ENCODE results near the gene ZNF865. TPM values are rescaled to one million over a fixed set of nuclear protein-coding genes. Genes with fewer than 3 reads are reported as not detected.
"Not testable (repeated sequence)": the region's sequence is repeated elsewhere in the genome, so short reads cannot be mapped to it uniquely, and the experiment has no call there.

The ZNF865 gene
- total RNA-seq, result 18.7 to 21.4 TPM (median 21.2 TPM) in 3 replicates

DNA sequence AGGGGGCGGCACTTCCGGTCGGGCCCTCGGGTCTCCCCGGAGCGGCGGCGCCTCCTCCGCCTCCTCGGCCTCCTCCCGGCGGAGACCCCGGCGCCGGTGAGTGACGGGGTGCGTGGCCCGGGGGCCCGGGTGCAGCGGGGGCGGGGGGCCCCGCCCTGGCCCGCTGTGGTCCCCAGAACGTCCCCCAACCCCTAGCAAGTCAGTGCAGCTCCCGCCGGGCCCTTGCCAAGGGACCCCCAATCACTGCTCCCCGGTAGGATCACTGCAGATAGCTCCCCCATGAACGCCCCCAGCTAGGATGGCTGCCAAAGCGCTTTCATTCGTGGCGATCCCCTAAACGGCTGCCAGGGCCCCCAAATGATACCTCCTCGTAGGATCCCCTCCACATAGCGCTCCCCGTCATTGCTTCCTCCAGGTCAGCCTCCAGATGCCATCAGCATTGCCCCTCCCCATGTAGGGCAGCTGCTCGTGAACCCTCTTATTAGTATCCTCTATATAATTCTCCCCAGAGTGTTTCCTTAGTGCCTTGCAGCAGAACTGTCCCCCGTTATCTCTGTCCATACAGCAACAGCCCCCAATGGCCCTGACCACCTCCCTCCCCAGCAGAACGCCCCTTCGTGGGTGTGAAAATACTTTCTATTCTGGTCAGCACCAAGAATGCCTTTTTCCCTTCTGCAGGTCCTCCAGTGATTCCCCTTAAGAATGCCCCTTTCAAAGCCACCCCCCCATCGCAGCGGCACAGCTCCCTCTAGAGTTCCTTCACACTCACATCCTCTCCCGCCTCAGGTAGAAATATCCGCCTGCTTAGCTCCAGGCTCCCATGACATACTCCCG lies at the start of gene ZNF865:
Gene ZNF865, plus strand, starts transcription at position 11 of the 834 bp plus-strand sequence. CDS start 7,972 bp downstream, outside the sequence.
- Mint-ChIP-seq H3K4me1 (peaks cover 29% of the 10 kb centered on the region), H3K27me3 (ENCODE audit: low read depth) (no peaks in the 10 kb centered on the region), H3K4me3 (peak within 1 kb of the TSS; percentile 91), H3K27ac (peak within 1 kb of the TSS; percentile 98), H3K36me3 (peaks cover 22% of the 10 kb centered on the region), H3K9me3 (no peaks in the 10 kb centered on the region)
- DNase-seq (ENCODE audit: low spot score in 2 of 2, unreplicated experiment in 2 of 2), result peak; percentile 68 to 81
- TF ChIP-seq, protein P1, sequence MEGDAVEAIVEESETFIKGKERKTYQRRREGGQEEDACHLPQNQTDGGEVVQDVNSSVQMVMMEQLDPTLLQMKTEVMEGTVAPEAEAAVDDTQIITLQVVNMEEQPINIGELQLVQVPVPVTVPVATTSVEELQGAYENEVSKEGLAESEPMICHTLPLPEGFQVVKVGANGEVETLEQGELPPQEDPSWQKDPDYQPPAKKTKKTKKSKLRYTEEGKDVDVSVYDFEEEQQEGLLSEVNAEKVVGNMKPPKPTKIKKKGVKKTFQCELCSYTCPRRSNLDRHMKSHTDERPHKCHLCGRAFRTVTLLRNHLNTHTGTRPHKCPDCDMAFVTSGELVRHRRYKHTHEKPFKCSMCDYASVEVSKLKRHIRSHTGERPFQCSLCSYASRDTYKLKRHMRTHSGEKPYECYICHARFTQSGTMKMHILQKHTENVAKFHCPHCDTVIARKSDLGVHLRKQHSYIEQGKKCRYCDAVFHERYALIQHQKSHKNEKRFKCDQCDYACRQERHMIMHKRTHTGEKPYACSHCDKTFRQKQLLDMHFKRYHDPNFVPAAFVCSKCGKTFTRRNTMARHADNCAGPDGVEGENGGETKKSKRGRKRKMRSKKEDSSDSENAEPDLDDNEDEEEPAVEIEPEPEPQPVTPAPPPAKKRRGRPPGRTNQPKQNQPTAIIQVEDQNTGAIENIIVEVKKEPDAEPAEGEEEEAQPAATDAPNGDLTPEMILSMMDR (IDR thresholded peaks at IDR 0.05; ENCODE audit: unreplicated experiment), result no peak

DNA sequence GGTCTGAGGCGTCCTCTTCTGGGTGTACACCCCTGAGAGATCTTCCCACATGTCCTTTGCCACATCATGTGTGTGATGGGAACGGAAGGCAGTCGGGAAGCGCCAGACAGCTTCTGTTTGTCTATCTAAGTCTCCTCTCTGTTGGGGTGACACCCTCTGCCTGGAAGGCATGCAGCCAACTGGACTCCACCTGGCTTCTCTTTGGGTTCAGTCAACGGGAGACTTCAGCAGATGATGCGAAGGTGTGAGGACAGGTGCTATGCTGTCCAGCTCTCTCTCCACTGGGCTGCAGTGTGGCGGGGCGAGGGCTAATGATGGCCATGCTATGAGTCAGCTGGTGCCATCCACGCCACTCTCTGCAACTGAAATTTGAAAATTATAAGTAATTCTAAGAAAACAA lies 45.8 kb upstream of the ZNF865 start:
- Mint-ChIP-seq H3K27me3 (ENCODE audit: low read depth) (peaks cover 2% of the 10 kb centered on the region), H3K4me3 (no peak overlapping the region), H3K36me3 (no peaks in the 10 kb centered on the region), H3K27ac (no peak overlapping the region), H3K9me3 (peaks cover 3% of the 10 kb centered on the region), H3K4me1 (peaks cover 7% of the 10 kb centered on the region)
- DNase-seq (ENCODE audit: low spot score in 2 of 2, unreplicated experiment in 2 of 2), result no peak
- TF ChIP-seq, protein P1 (IDR thresholded peaks at IDR 0.05; ENCODE audit: unreplicated experiment), result no peak

DNA sequence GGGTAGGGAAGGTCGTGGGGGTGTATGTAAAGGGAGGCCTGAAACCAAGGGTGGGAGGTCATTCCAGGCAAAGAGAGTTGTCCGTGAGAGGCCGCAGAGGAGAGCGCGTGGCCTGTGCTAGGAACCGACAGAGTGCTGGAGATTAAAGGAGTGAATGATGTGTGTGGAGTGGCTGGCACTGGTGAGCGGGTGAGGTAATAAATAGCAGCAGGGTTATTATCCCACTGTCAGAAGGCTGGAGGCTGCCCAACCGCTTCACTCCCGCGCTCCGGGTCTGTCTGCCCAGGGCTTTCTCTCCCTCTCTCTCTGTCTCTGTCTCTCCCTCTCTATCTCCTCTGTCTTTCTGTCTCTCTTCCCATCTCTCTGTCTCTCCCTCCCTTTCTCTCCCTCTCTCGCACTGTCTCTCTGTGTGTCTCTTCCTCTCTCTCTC lies 42.2 kb upstream of the ZNF865 start:
- peak overlapping the region; percentile 88 for H3K27ac Mint-ChIP-seq
- no peaks in the 10 kb centered on the region for H3K36me3 Mint-ChIP-seq
- H3K4me3 Mint-ChIP-seq, result no peak overlapping the region
- TF ChIP-seq, protein P1 (IDR thresholded peaks at IDR 0.05; ENCODE audit: unreplicated experiment), result no peak
- H3K4me1 Mint-ChIP-seq, result peaks cover 7% of the 10 kb centered on the region
- DNase-seq (ENCODE audit: low spot score in 2 of 2, unreplicated experiment in 2 of 2), result no peak
- peaks cover 8% of the 10 kb centered on the region for H3K27me3 Mint-ChIP-seq (ENCODE audit: low read depth)
- H3K9me3 Mint-ChIP-seq, result peaks cover 3% of the 10 kb centered on the region

DNA sequence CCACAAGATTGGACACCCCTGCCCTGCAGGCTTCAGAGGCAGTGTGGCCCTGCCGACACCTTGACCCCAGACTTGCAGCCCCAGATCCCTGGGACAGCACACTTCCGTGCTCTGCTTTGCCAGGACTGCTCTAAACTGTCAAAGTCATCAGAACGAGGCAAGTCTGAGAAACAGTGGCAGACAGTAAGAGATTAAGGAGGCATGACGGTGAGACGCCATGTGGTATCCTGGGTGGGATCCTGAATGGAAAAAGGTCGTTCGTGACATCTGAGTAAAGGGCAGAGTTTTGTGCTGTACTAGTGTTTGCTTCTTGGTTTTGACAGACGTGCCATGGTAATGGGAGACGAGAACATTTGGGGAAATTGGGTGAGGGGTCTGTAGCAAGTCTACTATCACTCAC lies 38.6 kb upstream of the ZNF865 start:
- H3K4me3 Mint-ChIP-seq, result no peak overlapping the region
- H3K27ac Mint-ChIP-seq, result no peak overlapping the region
- no peaks in the 10 kb centered on the region for H3K36me3 Mint-ChIP-seq
- no peaks in the 10 kb centered on the region for H3K9me3 Mint-ChIP-seq
- peaks cover 6% of the 10 kb centered on the region for H3K27me3 Mint-ChIP-seq (ENCODE audit: low read depth)
- no peak for DNase-seq (ENCODE audit: low spot score in 2 of 2, unreplicated experiment in 2 of 2)
- peaks cover 7% of the 10 kb centered on the region for H3K4me1 Mint-ChIP-seq
- TF ChIP-seq, protein P1 (IDR thresholded peaks at IDR 0.05; ENCODE audit: unreplicated experiment), result no peak

DNA sequence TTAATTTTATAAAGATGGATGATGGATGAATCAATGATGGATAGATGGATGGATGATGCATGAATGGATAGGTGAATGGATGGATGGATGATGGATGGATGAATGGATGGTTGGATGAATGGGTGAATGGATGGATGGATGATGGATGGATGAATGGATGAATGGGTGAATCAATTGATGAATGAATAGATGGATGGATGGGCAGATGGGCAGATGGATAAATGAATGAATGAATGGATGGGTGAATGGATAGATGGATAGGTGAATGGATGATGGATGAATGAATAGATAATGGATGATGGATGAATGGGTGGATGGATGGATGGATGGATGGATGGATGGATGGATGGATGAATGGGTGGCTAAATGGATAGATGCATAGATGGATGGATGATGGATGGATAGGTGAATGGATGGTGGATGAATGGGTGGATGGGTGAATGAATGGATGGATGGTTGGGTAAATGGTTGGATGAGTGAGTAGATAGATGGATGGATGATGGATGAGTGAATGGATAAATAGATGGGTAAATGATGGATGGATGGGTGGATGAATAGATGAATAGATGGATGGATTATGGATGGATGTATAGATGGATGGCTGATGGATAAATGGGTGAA lies 37.6 kb upstream of the ZNF865 start:
- Mint-ChIP-seq H3K9me3 (no peaks in the 10 kb centered on the region), H3K27ac (no peak overlapping the region), H3K4me1 (peaks cover 7% of the 10 kb centered on the region), H3K27me3 (ENCODE audit: low read depth) (peaks cover 6% of the 10 kb centered on the region), H3K36me3 (no peaks in the 10 kb centered on the region), H3K4me3 (no peak overlapping the region)
- DNase-seq (ENCODE audit: low spot score in 2 of 2, unreplicated experiment in 2 of 2), result no peak
- TF ChIP-seq, protein P1 (IDR thresholded peaks at IDR 0.05; ENCODE audit: unreplicated experiment), result no peak

DNA sequence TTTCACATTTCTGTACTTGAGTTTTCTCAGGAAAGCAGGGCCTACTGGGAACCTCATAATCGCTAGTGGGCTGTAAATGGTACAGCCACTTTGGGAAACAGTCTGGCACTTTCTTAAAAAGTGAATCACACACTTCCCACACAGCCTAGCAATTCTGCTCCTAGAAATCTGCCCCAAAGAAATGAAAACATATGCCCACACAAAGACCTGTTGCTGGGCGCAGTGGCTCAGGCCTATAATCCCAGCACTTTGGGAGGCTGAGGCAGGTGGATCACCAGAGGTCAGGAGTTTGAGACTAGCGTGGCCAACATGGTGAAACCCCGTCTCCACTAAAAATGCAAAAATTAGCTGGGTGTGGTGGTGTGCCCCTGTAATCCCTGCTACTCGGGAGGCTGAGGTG lies 36.0 kb upstream of the ZNF865 start:
- H3K27me3 Mint-ChIP-seq (ENCODE audit: low read depth); DNase-seq (ENCODE audit: low spot score in 2 of 2, unreplicated experiment in 2 of 2); H3K9me3 Mint-ChIP-seq; H3K36me3 Mint-ChIP-seq; H3K27ac Mint-ChIP-seq; H3K4me1 Mint-ChIP-seq; H3K4me3 Mint-ChIP-seq: not testable (repeated sequence)

DNA sequence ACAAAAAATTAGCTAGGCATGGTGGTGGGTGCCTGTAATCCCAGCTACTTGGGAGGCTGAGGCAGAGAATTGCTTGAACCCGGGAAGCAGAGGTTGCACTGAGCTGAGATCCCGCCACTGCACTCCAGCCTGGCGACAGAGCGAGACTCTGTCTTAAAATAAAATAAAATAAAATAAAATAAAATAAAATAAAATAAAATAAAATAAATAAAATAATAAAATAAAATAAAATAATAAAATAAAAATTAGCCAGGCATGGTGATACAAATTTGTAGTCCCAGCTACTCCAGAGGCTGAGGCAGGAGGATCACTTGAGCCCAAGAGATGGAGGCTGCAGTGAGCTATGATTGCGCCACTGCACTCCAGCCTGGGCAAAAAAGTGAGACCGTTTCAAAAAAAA lies 31.5 kb upstream of the ZNF865 start:
- not testable (repeated sequence) for H3K27ac Mint-ChIP-seq; H3K4me1 Mint-ChIP-seq; H3K27me3 Mint-ChIP-seq (ENCODE audit: low read depth); H3K9me3 Mint-ChIP-seq; H3K4me3 Mint-ChIP-seq; DNase-seq (ENCODE audit: low spot score in 2 of 2, unreplicated experiment in 2 of 2)
- H3K36me3 Mint-ChIP-seq, result peaks cover 17% of the 10 kb centered on the region
